ENCODE data around the gene LRP1-AS.

Gene LRP1-AS

GRCh38 chr12:57146961-57147944 is at the start of gene LRP1-AS:
Gene LRP1-AS (minus strand): TSS chr12:57147619.
- TF ChIP-seq POU6F1 (CRISPR knock-in tag; IDR thresholded peaks at IDR 0.05; ENCODE audit: borderline replicate concordance, low read depth): no peak
- TF ChIP-seq PATZ1 (CRISPR knock-in tag; IDR thresholded peaks at IDR 0.05; ENCODE audit: borderline replicate concordance): no peak
- TF ChIP-seq ZNF565 (CRISPR knock-in tag; conservative IDR thresholded peaks at IDR 0.05; ENCODE audit: low read depth): no peak
- no peak for TF ChIP-seq SNAI2 (CRISPR knock-in tag; IDR thresholded peaks at IDR 0.05)
- TF ChIP-seq ESRRG (CRISPR knock-in tag; IDR thresholded peaks at IDR 0.05): no peak
- TF ChIP-seq CREB5 (CRISPR knock-in tag; IDR thresholded peaks at IDR 0.05; ENCODE audit: low read depth): no peak
- TF ChIP-seq OSR1 (CRISPR knock-in tag; IDR thresholded peaks at IDR 0.05): no peak
- no peak for TF ChIP-seq ZNF70 (CRISPR knock-in tag; IDR thresholded peaks at IDR 0.05)
- TF ChIP-seq ZC3H10 (CRISPR knock-in tag; IDR thresholded peaks at IDR 0.05): no peak
- TF ChIP-seq CSRNP3 (CRISPR knock-in tag; IDR thresholded peaks at IDR 0.05): no peak
- TF ChIP-seq ZNF8 (CRISPR knock-in tag; IDR thresholded peaks at IDR 0.05): no peak
- TF ChIP-seq ARNTL (CRISPR knock-in tag; IDR thresholded peaks at IDR 0.05; ENCODE audit: borderline replicate concordance, low read depth): no peak
- ATAC-seq: no peak

- TF ChIP-seq ZNF565 (CRISPR knock-in tag; conservative IDR thresholded peaks at IDR 0.05; ENCODE audit: low read depth) (no peak), PATZ1 (CRISPR knock-in tag; IDR thresholded peaks at IDR 0.05; ENCODE audit: borderline replicate concordance) (no peak), TOX (CRISPR knock-in tag; IDR thresholded peaks at IDR 0.05; ENCODE audit: borderline replicate concordance) (no peak), ESRRG (CRISPR knock-in tag; IDR thresholded peaks at IDR 0.05) (no peak), ZNF70 (CRISPR knock-in tag; IDR thresholded peaks at IDR 0.05) (no peak), ARNTL (CRISPR knock-in tag; IDR thresholded peaks at IDR 0.05; ENCODE audit: borderline replicate concordance, low read depth) (no peak), CREB5 (CRISPR knock-in tag; IDR thresholded peaks at IDR 0.05; ENCODE audit: low read depth) (no peak), TCF4 (CRISPR knock-in tag; IDR thresholded peaks at IDR 0.05; ENCODE audit: borderline replicate concordance) (no peak), CSDC2 (CRISPR knock-in tag; IDR thresholded peaks at IDR 0.05) (no peak), SNAI2 (CRISPR knock-in tag; IDR thresholded peaks at IDR 0.05) (no peak), ZFP30 (CRISPR knock-in tag; IDR thresholded peaks at IDR 0.05) (no peak), ISL1 (CRISPR knock-in tag; IDR thresholded peaks at IDR 0.05) (no peak), PPARA (CRISPR knock-in tag; IDR thresholded peaks at IDR 0.05; ENCODE audit: borderline replicate concordance) (no peak), POU6F1 (CRISPR knock-in tag; IDR thresholded peaks at IDR 0.05; ENCODE audit: borderline replicate concordance, low read depth) (no peak)
- ATAC-seq: no peak
Measured at GRCh38 chr12:57196956-57197355, 49.5 kb upstream of the LRP1-AS start.

All from SK-N-SH treated with all-trans-retinoic acid at 6 μM for 48 hours (cell line).